ENCODE results near the gene FIGNL2. TPM values are rescaled to one million over a fixed set of nuclear protein-coding genes. Genes with fewer than 3 reads are reported as not detected.

The FIGNL2 gene
- total RNA-seq, 2 experiments from 2014 or later = 0.40 to 0.43 TPM

DNA sequence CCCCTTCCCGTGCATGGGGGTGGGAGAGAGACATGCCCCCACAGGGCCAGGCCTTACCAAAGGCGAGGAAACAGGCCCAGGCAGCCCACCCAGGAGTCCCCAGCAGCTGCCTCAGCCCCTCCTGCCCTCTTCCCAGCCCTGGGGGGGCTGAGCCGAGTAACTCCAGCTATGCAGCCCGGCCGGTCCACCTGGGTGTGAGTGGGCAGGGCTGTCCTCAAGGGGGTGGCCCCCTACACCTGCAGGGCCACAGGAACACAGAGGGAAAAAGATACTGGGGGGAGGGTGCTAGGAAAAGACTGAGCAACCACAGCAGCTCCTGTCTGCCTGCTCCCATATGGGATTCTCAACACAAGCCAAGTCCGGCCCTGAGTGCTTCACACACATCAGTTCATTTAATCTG, 7.6 kb downstream of the FIGNL2 start:
- H3K27me3 Mint-ChIP-seq = peaks cover 26% of the 10 kb centered on the region
- H3K36me3 Mint-ChIP-seq (ENCODE audit: low read depth) = no peaks in the 10 kb centered on the region
- POLR2A ChIA-PET = no interaction called here
- H3K9me3 Mint-ChIP-seq = no peaks in the 10 kb centered on the region
- CTCF ChIA-PET = interaction anchor here (1.2 kb wide), 1 partner anchor 34 kb away, joined by 3 read pairs; no protein-coding TSS in a partner anchor
- intact Hi-C loops (cut with micrococcal nuclease) = no loop called here
- peaks cover under 1% of the 10 kb centered on the region for H3K4me1 Mint-ChIP-seq (ENCODE audit: low read depth)
- H3K27ac Mint-ChIP-seq = no peak overlapping the region
- TF ChIP-seq, protein P1, sequence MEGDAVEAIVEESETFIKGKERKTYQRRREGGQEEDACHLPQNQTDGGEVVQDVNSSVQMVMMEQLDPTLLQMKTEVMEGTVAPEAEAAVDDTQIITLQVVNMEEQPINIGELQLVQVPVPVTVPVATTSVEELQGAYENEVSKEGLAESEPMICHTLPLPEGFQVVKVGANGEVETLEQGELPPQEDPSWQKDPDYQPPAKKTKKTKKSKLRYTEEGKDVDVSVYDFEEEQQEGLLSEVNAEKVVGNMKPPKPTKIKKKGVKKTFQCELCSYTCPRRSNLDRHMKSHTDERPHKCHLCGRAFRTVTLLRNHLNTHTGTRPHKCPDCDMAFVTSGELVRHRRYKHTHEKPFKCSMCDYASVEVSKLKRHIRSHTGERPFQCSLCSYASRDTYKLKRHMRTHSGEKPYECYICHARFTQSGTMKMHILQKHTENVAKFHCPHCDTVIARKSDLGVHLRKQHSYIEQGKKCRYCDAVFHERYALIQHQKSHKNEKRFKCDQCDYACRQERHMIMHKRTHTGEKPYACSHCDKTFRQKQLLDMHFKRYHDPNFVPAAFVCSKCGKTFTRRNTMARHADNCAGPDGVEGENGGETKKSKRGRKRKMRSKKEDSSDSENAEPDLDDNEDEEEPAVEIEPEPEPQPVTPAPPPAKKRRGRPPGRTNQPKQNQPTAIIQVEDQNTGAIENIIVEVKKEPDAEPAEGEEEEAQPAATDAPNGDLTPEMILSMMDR (IDR thresholded peaks at IDR 0.05) = no peak
- DNase-seq (no peak), ATAC-seq (no peak)
- H3K4me3 Mint-ChIP-seq = no peak overlapping the region

DNA sequence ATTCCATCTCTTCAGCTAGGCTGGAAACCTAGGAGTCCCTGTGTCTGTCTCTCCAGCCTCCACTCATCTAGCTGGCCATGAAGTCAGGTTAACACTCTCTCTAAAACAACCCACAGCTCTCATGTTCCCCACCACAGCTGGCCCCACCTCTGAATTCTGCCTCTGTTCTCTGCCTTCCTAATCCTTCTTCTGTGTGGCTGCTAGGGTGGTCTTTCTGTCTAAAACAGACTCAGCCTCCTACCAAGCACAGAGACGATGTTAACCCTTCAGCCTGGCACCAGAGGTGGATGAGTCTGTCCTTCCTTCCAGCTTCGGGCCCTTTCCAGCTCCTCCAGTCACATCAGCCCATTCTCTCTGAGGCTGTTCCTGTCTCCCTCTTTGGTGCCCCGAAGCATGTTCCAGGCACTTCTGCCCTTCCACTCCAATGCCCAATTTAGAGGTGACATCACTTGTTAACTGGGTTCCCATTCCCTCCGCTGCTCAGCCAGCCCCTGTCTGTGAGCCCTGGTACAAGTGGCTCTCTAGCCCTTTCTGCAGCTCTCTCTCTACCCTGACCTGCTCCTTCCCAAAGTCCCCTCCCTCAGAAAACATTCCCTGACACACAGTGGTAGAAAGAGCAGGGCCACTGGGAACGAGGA, 9.1 kb downstream of the FIGNL2 start:
- peaks cover 16% of the 10 kb centered on the region for H3K27me3 Mint-ChIP-seq
- no peaks in the 10 kb centered on the region for H3K36me3 Mint-ChIP-seq (ENCODE audit: low read depth)
- TF ChIP-seq, protein P1 (IDR thresholded peaks at IDR 0.05) = no peak
- H3K4me1 Mint-ChIP-seq (ENCODE audit: low read depth) = no peaks in the 10 kb centered on the region
- intact Hi-C loops (cut with micrococcal nuclease) = no loop called here
- ATAC-seq (no peak), DNase-seq (no peak)
- ChIA-PET CTCF (interaction anchor here (1.0 to 1.2 kb wide), 2 partner anchors 18 to 36 kb away, joined by 3 read pairs; no protein-coding TSS in a partner anchor), POLR2A (no interaction called here)
- H3K4me3 Mint-ChIP-seq = no peak overlapping the region
- no peaks in the 10 kb centered on the region for H3K9me3 Mint-ChIP-seq
- H3K27ac Mint-ChIP-seq = no peak overlapping the region

DNA sequence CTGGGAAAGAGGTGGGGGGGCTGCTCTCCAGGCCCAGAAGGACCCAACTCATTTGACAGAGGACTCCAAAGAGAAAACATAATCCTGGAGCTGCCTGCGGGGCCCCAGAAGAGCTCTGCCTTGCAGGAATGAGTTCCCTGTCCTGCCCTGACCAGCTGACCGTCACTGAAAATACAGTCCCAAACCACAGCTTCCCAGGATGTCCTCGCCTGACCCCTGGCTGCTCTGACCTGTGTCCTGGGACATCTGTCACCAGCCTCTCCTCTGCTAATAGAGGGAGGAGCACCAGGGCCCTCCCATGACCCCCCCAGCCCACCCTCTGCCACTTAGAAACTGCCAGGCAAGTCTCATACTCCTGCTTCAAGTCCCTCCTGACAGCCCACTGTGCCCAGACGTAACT, 9.8 kb downstream of the FIGNL2 start:
- DNase-seq = no peak
- TF ChIP-seq, protein P1 (IDR thresholded peaks at IDR 0.05) = no peak
- Mint-ChIP-seq H3K27me3 (peaks cover 17% of the 10 kb centered on the region), H3K4me3 (no peak overlapping the region), H3K36me3 (ENCODE audit: low read depth) (no peaks in the 10 kb centered on the region), H3K4me1 (ENCODE audit: low read depth) (no peaks in the 10 kb centered on the region), H3K27ac (no peak overlapping the region), H3K9me3 (no peaks in the 10 kb centered on the region)
- ChIA-PET POLR2A (no interaction called here), CTCF (interaction anchor here (1.0 to 1.2 kb wide), 2 partner anchors 36 to 37 kb away, joined by 3 to 6 read pairs; no protein-coding TSS in a partner anchor)
- ATAC-seq = no peak
- intact Hi-C loops (cut with micrococcal nuclease) = no loop called here

DNA sequence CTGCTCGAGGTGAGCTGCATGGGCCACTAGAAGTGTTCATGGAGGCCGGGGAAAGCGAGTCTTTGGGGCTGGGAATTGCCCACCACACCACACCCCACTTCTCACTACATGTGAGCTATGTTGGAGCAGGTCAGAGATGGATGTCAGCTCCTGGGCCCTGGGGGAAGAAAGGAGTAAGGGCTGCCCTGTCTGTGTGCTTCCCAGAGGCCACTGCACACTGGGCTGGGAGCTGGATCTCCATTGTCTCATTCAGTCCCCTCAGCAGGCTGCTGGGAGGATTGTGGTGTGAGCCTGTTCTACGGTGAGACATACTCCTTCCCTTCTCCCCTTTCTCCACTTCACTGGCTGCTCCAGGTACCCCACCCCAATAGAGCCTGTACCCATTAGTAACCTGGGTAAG, 10.5 kb downstream of the FIGNL2 start:
- Mint-ChIP-seq H3K4me1 (ENCODE audit: low read depth) (peaks cover 2% of the 10 kb centered on the region), H3K27me3 (peaks cover 17% of the 10 kb centered on the region), H3K36me3 (ENCODE audit: low read depth) (no peaks in the 10 kb centered on the region), H3K9me3 (no peaks in the 10 kb centered on the region), H3K4me3 (no peak overlapping the region), H3K27ac (no peak overlapping the region)
- intact Hi-C loops (cut with micrococcal nuclease) = no loop called here
- TF ChIP-seq, protein P1 (IDR thresholded peaks at IDR 0.05) = no peak
- ChIA-PET POLR2A (interaction anchor here (1.2 kb wide), 1 partner anchor 17 kb away, joined by 4 read pairs; no protein-coding TSS in a partner anchor), CTCF (interaction anchor here (1.0 to 2.2 kb wide), 3 partner anchors 15 to 37 kb away, joined by 3 to 6 read pairs (median 5); no protein-coding TSS in a partner anchor)
- ATAC-seq (no peak), DNase-seq (no peak)

DNA sequence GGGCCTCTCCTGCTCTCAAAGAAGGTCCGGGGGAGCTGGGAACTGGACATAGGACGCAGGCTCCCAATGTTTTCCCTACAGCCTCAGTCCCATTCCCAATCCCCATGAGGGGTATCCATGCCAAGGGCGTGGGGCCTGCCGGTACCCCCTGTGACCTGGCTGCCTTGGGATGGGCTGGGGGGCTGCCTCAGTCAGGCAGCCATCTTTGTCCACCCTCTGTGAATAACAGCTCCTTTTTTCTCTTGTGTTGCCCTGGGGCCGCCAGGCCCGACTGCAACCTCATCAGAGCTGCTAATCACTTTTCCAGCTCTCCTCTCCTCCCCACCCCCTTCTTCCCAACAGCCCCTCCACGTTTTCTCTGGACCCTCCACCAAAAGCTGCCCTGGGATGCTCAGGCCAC, 11.2 kb downstream of the FIGNL2 start:
- Mint-ChIP-seq H3K27me3 (peaks cover 24% of the 10 kb centered on the region), H3K4me1 (ENCODE audit: low read depth) (peaks cover 9% of the 10 kb centered on the region), H3K9me3 (no peaks in the 10 kb centered on the region), H3K4me3 (no peak overlapping the region), H3K27ac (no peak overlapping the region), H3K36me3 (ENCODE audit: low read depth) (no peaks in the 10 kb centered on the region)
- POLR2A ChIA-PET = interaction anchor here (1.2 kb wide), 1 partner anchor 16 kb away, joined by 4 read pairs; no protein-coding TSS in a partner anchor
- ATAC-seq = no peak
- CTCF ChIA-PET = interaction anchor here (1.0 to 2.2 kb wide), 2 partner anchors 14 to 16 kb away, joined by 3 to 5 read pairs; no protein-coding TSS in a partner anchor
- no peak for DNase-seq
- TF ChIP-seq, protein P1 (IDR thresholded peaks at IDR 0.05) = no peak
- intact Hi-C loops (cut with micrococcal nuclease) = no loop called here
